ENCODE results near the gene MED9.
"Not testable (repeated sequence)": the region's sequence is repeated elsewhere in the genome, so short reads cannot be mapped to it uniquely, and the experiment has no call there.

MED9 gene

DNA sequence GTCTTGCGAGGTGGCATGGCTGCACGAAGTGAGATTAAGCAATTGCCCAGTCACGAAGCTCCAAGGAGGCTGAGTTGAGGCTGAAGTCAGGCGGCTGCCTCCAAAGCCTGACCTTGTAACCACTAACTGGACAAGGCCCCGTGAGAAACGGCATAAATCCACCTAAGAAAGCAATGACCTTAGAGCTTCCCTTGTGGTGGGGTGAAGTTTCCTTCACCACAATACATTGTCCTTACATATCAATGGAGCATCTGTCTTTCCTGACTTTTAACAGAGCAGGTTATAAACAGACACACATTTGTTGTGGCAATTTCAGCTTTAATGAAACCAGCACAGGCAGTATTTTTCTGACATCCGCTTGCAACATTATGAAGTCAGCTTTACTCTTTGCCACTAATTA, 2.5 kb upstream of the MED9 start:
- no peak for TF ChIP-seq CTCF (IDR thresholded peaks at IDR 0.05; ENCODE audit: insufficient read depth, missing control alignments)
- DNase-seq (ENCODE audit: insufficient read length, low spot score), result no peak
- no peak for FAIRE-seq

DNA sequence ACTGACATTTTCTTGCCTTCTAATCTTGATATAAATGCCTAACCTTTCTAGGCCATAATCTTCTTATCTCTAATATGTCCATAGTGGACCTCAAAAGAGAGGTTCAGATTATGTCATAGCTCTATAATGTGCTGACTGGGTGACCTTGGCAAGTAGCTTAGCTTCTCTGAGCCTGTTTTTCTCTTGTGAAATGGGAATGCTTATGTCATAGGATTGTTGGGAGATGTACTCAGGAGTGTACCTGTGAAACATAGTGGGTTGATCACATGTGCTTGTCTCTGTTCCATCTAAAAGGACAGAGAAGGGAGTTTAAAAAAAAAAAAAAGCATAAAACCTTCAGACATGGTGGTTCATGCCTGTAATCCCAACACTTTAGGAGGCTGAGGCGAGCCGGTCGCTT, 2.4 kb downstream of the MED9 start:
- no peak for DNase-seq (ENCODE audit: insufficient read length, low spot score)
- FAIRE-seq, result peak; percentile 53
- TF ChIP-seq CTCF (IDR thresholded peaks at IDR 0.05; ENCODE audit: insufficient read depth, missing control alignments), result no peak

DNA sequence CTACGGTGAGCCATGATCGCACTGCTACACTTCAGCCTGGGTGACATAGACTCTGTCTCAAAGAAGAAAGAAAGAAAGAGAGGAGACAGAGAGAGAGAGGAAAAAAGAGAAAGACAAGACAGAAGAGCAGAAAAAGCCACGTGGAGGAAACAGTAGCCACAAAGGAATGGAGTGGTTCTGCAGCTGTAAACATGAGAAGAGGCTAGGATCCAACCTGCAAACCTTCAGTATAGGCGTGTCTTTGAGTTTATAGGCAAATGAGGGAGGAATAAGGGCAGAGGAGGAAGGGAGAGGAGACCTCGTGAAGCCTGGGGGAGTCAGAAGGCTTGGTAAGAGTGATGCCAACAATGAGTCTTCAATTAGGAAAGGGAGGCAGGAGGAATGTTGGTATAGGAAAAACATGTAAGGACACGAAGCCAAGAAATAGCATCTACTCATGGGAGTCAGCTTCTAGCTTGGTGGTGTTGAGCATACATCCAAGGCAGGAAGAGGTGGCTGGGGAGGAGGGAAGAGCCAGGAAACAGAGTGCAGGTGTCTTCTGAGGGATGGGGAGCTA, 3.9 kb downstream of the MED9 start:
- DNase-seq (ENCODE audit: insufficient read length, low spot score), result no peak
- no peak for FAIRE-seq
- no peak for TF ChIP-seq CTCF (IDR thresholded peaks at IDR 0.05; ENCODE audit: insufficient read depth, missing control alignments)

DNA sequence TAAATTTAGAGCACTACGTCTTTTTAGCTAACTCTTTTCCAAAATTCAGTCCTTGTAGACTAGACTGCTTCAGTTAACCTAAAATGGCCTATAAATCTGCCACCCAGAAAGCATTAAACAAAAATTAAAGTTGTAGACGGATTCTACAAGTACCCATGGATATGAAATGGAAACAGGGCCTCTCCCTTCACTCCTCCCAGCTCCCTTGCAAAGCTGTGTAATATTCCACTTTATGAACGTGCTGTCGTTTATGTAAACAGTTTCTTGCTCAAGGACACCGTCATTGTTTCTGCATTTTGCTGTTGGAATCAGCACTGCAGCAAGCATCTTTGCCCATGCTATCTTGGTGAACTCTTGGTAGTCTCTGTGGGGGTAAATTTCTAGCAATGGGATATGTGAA, 5.1 kb downstream of the MED9 start:
- TF ChIP-seq CTCF (IDR thresholded peaks at IDR 0.05; ENCODE audit: insufficient read depth, missing control alignments), result no peak
- FAIRE-seq (no peak), DNase-seq (ENCODE audit: insufficient read length, low spot score) (no peak)

DNA sequence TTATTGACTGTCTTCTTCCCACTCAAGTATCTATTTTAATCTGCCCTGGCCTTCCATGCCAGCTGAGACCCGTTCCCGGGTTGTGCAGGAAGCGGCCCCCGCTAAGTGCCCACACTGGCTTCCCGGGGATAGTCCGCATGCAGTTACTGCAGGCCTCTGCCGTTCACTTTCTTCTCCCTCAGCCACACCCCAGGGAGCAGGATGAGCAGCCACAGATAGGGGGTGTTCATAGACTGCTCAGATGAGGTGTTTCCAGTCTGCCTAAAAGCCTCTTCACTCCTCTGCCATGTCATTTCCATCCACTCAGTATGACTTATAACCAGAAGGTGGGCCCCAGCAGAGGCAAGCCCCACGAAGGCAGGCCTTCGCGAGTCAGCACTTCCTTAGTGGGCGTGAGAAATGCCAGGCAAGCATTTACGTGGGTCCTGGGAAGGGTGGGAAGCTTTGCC, 7.7 kb downstream of the MED9 start:
- no peak for DNase-seq (ENCODE audit: insufficient read length, low spot score)
- FAIRE-seq, result no peak
- TF ChIP-seq CTCF (IDR thresholded peaks at IDR 0.05; ENCODE audit: insufficient read depth, missing control alignments), result no peak

DNA sequence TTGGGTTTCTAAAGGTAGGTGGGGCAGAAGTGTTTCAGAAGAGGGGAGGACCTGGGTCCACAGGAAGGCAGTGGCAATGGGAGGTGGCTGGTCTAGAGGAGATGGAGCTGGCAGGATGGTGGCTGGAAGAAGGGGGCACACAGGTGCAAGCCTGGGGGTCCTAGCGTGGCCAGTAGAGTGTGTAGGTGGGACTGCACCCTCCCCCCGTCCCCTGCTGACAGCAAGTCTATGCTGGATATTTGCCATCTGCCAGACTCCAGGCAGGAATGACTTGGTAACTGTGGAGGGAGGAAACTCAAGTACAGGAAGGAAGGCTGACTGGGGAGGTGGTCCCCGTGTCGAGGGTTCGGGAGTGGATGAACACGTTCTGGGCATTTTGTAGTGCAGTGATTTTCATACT, 8.6 kb downstream of the MED9 start:
- no peak for DNase-seq (ENCODE audit: insufficient read length, low spot score)
- TF ChIP-seq CTCF (IDR thresholded peaks at IDR 0.05; ENCODE audit: insufficient read depth, missing control alignments), result no peak
- no peak for FAIRE-seq

DNA sequence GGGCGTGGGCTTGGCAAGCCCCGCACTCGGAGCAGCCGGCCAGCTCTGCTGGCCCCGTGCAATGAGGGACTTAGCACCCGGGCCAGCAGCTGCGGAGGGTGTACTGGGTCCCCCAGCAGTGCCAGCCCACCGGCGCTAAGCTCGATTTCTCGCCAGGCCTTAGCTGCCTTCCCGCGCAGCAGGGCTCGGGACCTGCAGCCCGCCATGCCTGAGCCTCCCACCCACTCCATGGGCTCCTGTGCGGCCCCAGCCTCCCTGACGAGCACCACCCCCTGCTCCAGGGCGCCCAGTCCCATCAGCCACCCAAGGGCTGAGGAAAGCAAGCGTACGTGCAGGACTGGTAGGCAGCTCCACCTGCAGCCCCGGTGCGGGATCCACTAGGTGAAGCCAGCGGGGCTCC, 9.6 kb downstream of the MED9 start:
- DNase-seq (ENCODE audit: insufficient read length, low spot score); FAIRE-seq: not testable (repeated sequence)

DNA sequence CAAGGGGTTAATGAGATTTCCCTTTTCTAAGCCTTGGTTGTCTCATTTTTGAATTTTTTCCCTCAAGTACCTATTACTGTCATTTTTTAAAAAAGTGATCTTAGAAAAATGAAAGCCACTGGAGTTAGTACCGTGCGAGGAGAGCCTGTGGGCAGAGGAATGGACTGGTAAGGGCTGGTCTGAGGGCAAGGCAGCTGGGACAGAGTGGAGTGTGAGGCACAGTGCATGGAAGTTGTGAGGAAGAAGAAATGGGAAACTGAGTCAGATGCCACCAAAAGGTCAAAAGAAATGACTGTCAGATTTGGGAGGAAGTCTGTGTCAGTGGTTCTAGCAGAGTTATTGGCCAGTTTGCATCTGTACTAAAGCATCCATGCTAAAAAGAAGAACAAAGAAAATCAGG, 11.2 kb downstream of the MED9 start:
- FAIRE-seq (no peak), DNase-seq (ENCODE audit: insufficient read length, low spot score) (no peak)
- no peak for TF ChIP-seq CTCF (IDR thresholded peaks at IDR 0.05; ENCODE audit: insufficient read depth, missing control alignments)

All from D721Med (cell line).